ENCODE measurements around the gene PER2.
A peak's percentile ranks its signal among the peaks of the same experiment; 100 is the strongest.

The PER2 gene

GRCh38 chr2:238220274-238220891 lies 68.0 kb downstream of the PER2 start:
- no peaks in the 10 kb centered on the region for H3K36me3 ChIP-seq (ENCODE audit: insufficient read depth, low read length)
- no peaks in the 10 kb centered on the region for H3K9me3 ChIP-seq (ENCODE audit: control insufficient read depth, insufficient read depth, low read length)
- H3K4me1 ChIP-seq (ENCODE audit: insufficient read depth, low read length) = no peaks in the 10 kb centered on the region
- no peak overlapping the region for H3K9ac ChIP-seq (ENCODE audit: low read depth, low read length)

- H3K9ac ChIP-seq (ENCODE audit: low read depth, low read length) = no peak overlapping the region
- no peaks in the 10 kb centered on the region for H3K4me1 ChIP-seq (ENCODE audit: insufficient read depth, low read length)
- no peaks in the 10 kb centered on the region for H3K9me3 ChIP-seq (ENCODE audit: control insufficient read depth, insufficient read depth, low read length)
- no peaks in the 10 kb centered on the region for H3K36me3 ChIP-seq (ENCODE audit: insufficient read depth, low read length)
Observed at GRCh38 chr2:238216651-238217184, 71.7 kb downstream of the PER2 start.

DNA sequence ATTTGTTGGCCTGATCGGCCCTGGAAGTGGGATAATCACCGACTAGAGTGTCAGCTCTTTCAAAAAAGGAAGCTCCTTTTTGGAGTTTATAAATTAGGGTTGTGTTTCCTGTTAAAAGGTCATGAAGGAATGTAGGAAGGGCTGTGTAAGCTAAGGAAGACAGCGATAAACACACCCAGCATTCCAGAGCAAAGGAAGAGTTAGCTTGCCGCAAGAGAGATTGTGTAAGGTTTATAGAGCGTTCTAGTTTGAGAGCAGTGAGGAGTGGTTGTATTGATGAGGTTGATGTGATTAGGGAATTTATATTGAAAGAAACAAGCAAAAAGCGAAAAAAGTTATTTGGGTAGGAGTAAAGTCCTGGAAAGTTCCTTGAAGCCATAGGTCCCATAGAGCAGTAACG lies 81.4 kb downstream of the PER2 start:
- H3K9ac ChIP-seq (ENCODE audit: low read depth, low read length) = no peak overlapping the region
- H3K4me1 ChIP-seq (ENCODE audit: insufficient read depth, low read length) = no peaks in the 10 kb centered on the region
- no peaks in the 10 kb centered on the region for H3K36me3 ChIP-seq (ENCODE audit: insufficient read depth, low read length)
- H3K9me3 ChIP-seq (ENCODE audit: control insufficient read depth, insufficient read depth, low read length) = no peaks in the 10 kb centered on the region

- H3K9ac ChIP-seq (ENCODE audit: low read depth, low read length) = peak overlapping the region; percentile 60
- H3K9me3 ChIP-seq (ENCODE audit: control insufficient read depth, insufficient read depth, low read length) = no peaks in the 10 kb centered on the region
- H3K4me1 ChIP-seq (ENCODE audit: insufficient read depth, low read length) = no peaks in the 10 kb centered on the region
- no peaks in the 10 kb centered on the region for H3K36me3 ChIP-seq (ENCODE audit: insufficient read depth, low read length)
Observed at GRCh38 chr2:238203973-238204683, 84.3 kb downstream of the PER2 start.

GRCh38 chr2:238203094-238203972 lies 85.1 kb downstream of the PER2 start, which contains the start of gene ILKAP:
TSS of gene ILKAP (minus strand) at chr2:238203695. CDS start at chr2:238203553, 142 bp downstream.
- H3K9ac ChIP-seq (ENCODE audit: low read depth, low read length) = peak within 1 kb of the TSS; percentile 91
- no peaks in the 10 kb centered on the region for H3K9me3 ChIP-seq (ENCODE audit: control insufficient read depth, insufficient read depth, low read length)
- H3K36me3 ChIP-seq (ENCODE audit: insufficient read depth, low read length) = no peaks in the 10 kb centered on the region
- H3K4me1 ChIP-seq (ENCODE audit: insufficient read depth, low read length) = no peaks in the 10 kb centered on the region

DNA sequence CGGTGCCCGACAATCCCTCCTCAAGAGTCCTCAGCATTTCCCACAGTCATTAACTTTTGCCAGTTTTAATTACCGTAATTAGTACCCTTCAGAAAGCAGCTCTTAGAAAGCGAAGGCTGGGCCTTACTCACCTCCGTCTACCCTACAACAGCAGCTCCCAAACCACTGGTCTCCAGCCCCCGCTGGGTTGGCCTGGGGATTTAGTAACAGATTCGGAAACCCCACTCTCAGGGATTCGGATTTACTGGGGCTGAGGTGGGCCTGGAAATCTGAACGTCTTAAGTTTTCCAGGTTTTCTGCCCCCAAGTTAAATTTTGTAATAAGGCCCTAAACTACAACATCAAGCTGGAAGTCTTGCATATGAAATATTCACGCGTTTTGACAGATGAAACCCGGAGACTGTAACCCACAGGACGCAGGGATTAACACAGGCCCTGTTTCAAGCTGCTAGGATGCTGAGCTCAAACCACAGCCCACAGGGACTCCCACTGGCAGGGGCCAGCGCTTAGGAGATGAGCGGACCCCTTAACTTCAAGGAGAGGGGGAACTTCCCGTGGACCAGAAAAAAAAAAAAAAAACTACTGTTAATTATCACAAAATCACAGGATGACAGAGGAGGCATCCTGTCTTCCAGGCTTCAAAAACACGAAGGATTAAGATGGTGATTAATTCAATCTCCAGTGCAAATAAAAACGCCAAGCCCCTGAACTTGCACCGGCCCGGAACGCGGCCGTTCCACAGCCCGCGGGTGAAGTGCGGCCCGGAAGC lies 85.9 kb downstream of the PER2 start:
- Histone ChIP-seq H3K9me3 (ENCODE audit: control insufficient read depth, insufficient read depth, low read length) (no peaks in the 10 kb centered on the region), H3K9ac (ENCODE audit: low read depth, low read length) (peak overlapping the region; percentile 91), H3K36me3 (ENCODE audit: insufficient read depth, low read length) (no peaks in the 10 kb centered on the region), H3K4me1 (ENCODE audit: insufficient read depth, low read length) (no peaks in the 10 kb centered on the region)
